B cell (primary cell): ENCODE data around the gene SLC7A6OS. TPM values are rescaled to one million over a fixed set of nuclear protein-coding genes. Genes with fewer than 3 reads are reported as not detected.

Experiments
- ATAC-seq: fragments of 200-7000 bp; cut with Tn5 transposase; one replicate; pipeline ENCODE4 v1.10.0; 2021; ENCODE audit warnings: low read depth, mild to moderate bottlenecking, moderate number of reproducible peaks, moderate library complexity
- CTCF ChIA-PET: fragments of 350-600 bp; sonication (Branson Sonifier 250); formaldehyde crosslinking; loops from one replicate; lab custom pipeline; 2021; ENCODE audit warnings: antibody characterized with exemption, inconsistent platforms; lab: Charles Lee
- POLR2A ChIA-PET: fragments of 350-600 bp; sonication (Branson Sonifier 250); formaldehyde crosslinking; loops from one replicate; lab custom pipeline; 2021; ENCODE audit warnings: antibody characterized with exemption; lab: Charles Lee
- DNase-seq: peaks from one replicate; pipeline ENCODE4 v3.0.0; 2013
- H2AFZ ChIP-seq: 2 replicates; pipeline ENCODE4 v1.6.1; 2012; ENCODE audit warnings: mild to moderate bottlenecking, low read depth, low read length; ENCODE audit not compliant: insufficient read depth, poor library complexity, severe bottlenecking
- H3K27ac ChIP-seq, 2 donors: 1 replicate in 1 of 2; 2 replicates in 1 of 2; pipeline ENCODE4 v1.5.1; 2012 to 2013; ENCODE audit warnings: low read length in 2 of 2, mild to moderate bottlenecking in 2 of 2, moderate library complexity in 1 of 2
- H3K27me3 ChIP-seq, 4 experiments: fragments of 200-600 bp in 1 of 4; sonication (generic) in 1 of 4; replicated peaks in 1 of 4; 1 replicate in 2 of 4; 2 replicates in 2 of 4; pipeline versions ENCODE4 v1.6.1 to v1.7.0; 2013 to 2016; ENCODE audit warnings: low read length in 3 of 4, mild to moderate bottlenecking in 2 of 4, mixed read lengths in 1 of 4, moderate library complexity in 1 of 4; ENCODE audit not compliant: insufficient read depth in 4 of 4, control insufficient read depth in 3 of 4; ENCODE audit errors: control extremely low read depth in 1 of 4
- H3K36me3 ChIP-seq, 2 experiments: replicated peaks in 1 of 2; 1 replicate in 1 of 2; 2 replicates in 1 of 2; pipeline versions ENCODE4 v1.6.1 to v1.7.1; 2013; ENCODE audit warnings: low read length in 1 of 2; ENCODE audit not compliant: insufficient read depth in 2 of 2, control insufficient read depth in 1 of 2; ENCODE audit errors: control extremely low read depth in 1 of 2, extremely low read depth in 1 of 2
- H3K4me1 ChIP-seq, 2 donors: fragments of 200-600 bp in 1 of 2; sonication (generic) in 1 of 2; 1 replicate in 1 of 2; 2 replicates in 1 of 2; pipeline versions ENCODE4 v1.5.1 to v1.6.1; 2013 to 2017; ENCODE audit warnings: low read length in 2 of 2; ENCODE audit not compliant: control insufficient read depth in 2 of 2, insufficient read depth in 2 of 2
- H3K4me2 ChIP-seq: replicated peaks from 2 replicates; pipeline ENCODE3; 2012; ENCODE audit warnings: mild to moderate bottlenecking, low read depth, low read length; ENCODE audit not compliant: poor library complexity, severe bottlenecking
- H3K4me3 ChIP-seq, 5 experiments: fragments of 200-600 bp in 1 of 5; sonication (generic) in 1 of 5; 1 replicate in 3 of 5; 2 replicates in 2 of 5; pipeline versions ENCODE4 v1.5.1 to v1.7.0; 2011 to 2016; ENCODE audit warnings: low read length in 4 of 5, mild to moderate bottlenecking in 4 of 5, low read depth in 2 of 5, control low read depth in 1 of 5, moderate library complexity in 1 of 5; ENCODE audit not compliant: insufficient read depth in 1 of 5; ENCODE audit errors: control extremely low read depth in 1 of 5, extremely low read depth in 1 of 5
- H3K79me2 ChIP-seq: fragments of 200-600 bp; sonication (generic); one replicate; pipeline ENCODE4 v1.6.0; 2016; ENCODE audit warnings: low read length; ENCODE audit not compliant: control insufficient read depth, insufficient read depth
- H3K9ac ChIP-seq: fragments of 200-600 bp; sonication (generic); 2 replicates; pipeline ENCODE4 v1.6.1; 2017; ENCODE audit warnings: mild to moderate bottlenecking, low read length, moderate library complexity
- H3K9me3 ChIP-seq, 3 donors: one replicate each; pipeline versions ENCODE4 v1.6.1 to v1.7.1; 2013; ENCODE audit warnings: low read length in 2 of 3; ENCODE audit not compliant: control insufficient read depth in 2 of 3, insufficient read depth in 1 of 3; ENCODE audit errors: control extremely low read depth in 1 of 3
- H4K20me1 ChIP-seq: 2 replicates; pipeline ENCODE4 v1.6.0; 2012; ENCODE audit warnings: mild to moderate bottlenecking, low read length; ENCODE audit not compliant: insufficient read depth, control insufficient read depth, poor library complexity, severe bottlenecking
- H3K27ac Mint-ChIP-seq: one replicate; pipeline ENCODE4 v1.8.0; 2021; ENCODE audit warnings: mixed read lengths
- H3K27me3 Mint-ChIP-seq: one replicate; pipeline ENCODE4 v1.8.0; 2021; ENCODE audit warnings: mixed read lengths
- H3K4me1 Mint-ChIP-seq: one replicate; pipeline ENCODE4 v1.8.0; 2021; ENCODE audit warnings: mixed read lengths
- H3K4me3 Mint-ChIP-seq: one replicate; pipeline ENCODE4 v1.8.0; 2021; ENCODE audit warnings: mixed read lengths
- H3K9me3 Mint-ChIP-seq: one replicate; pipeline ENCODE4 v1.8.0; 2022; ENCODE audit warnings: mixed read lengths; ENCODE audit not compliant: insufficient read depth
- CTCF ChIP-seq: fragments of 200-600 bp; IDR thresholded peaks from one replicate; pipeline ENCODE4 v1.8.0; 2022; ENCODE audit warnings: antibody characterized with exemption, mild to moderate bottlenecking
- EZH2 ChIP-seq: IDR thresholded peaks from 2 replicates; pipeline ENCODE4 v1.6.1; 2012; ENCODE audit warnings: borderline replicate concordance, low read depth, mild to moderate bottlenecking, moderate library complexity, low read length; ENCODE audit not compliant: insufficient read depth, poor library complexity, severe bottlenecking
- WGBS: methylation state at CpG from one replicate; pipeline ENCODE4 v1.1.5; 2013; ENCODE audit warnings: missing lambda C conversion rate; ENCODE audit not compliant: insufficient coverage; 5-methylcytosine and 5-hydroxymethylcytosine counted together
- intact Hi-C: fragments of 100-400 bp; cut with micrococcal nuclease; formaldehyde crosslinking; loops from one replicate; pipeline ENCODE4 v1.10.0; 2022
- polyA plus RNA-seq: library from polyadenylated mRNA; depleted of rRNA; stranded (reverse); fragments of >200 nt; gene quantifications from 2 replicates; pipeline ENCODE4 v1.2.3, GENCODE V29; 2012
- total RNA-seq, 2 donors: library from RNA; stranded (reverse); fragments of 120-200 nt in 1 of 2; gene quantifications; 1 replicate in 1 of 2; 2 replicates in 1 of 2; pipeline versions ENCODE4 v1.2.3 to v1.2.4, GENCODE V29; 2013 to 2022

The SLC7A6OS gene
- total and polyA plus RNA-seq, 2 donors (not counting 1 experiment from before 2014, with no cell fraction given) = 9.9 to 54.1 TPM

GRCh38 chr16:68283346-68283745 lies 27.4 kb downstream of the SLC7A6OS start:
- Histone ChIP-seq H3K4me1 (peaks cover 69 to 83% of the 10 kb centered on the region in 2 donors), H2AFZ (peak overlapping the region; percentile 23), H3K27ac (peak overlapping the region; percentile 78 to 92), H4K20me1 (no peaks in the 10 kb centered on the region), H3K27me3 (no peaks in the 10 kb centered on the region), H3K9ac (peak overlapping the region; percentile 38), H3K9me3 (no peaks in the 10 kb centered on the region), H3K4me2 (peak overlapping the region; percentile 75), H3K79me2 (peaks cover 71% of the 10 kb centered on the region), H3K4me3 (peak overlapping the region in 2 of 5 experiments; percentile 34 to 60), H3K36me3 (peaks cover 0 to 30% of the 10 kb centered on the region in 2 experiments)
- Mint-ChIP-seq H3K9me3 (no peaks in the 10 kb centered on the region), H3K4me3 (peak overlapping the region; percentile 56), H3K27ac (peak overlapping the region; percentile 84), H3K27me3 (no peaks in the 10 kb centered on the region), H3K4me1 (peaks cover 75% of the 10 kb centered on the region)
- ChIA-PET POLR2A (interaction anchor here (1.7 to 3.9 kb wide), 2 partner anchors 19 to 27 kb away, joined by 6 to 38 read pairs; partner anchors contain the start of genes PRMT7, SLC7A6 and SLC7A6OS), CTCF (interaction anchor here (0.6 to 10.2 kb wide), 8 partner anchors 9 to 45 kb away, joined by 3 to 289 read pairs (median 6); partner anchors contain the start of genes PRMT7, SLC7A6 and SLC7A6OS)
- TF ChIP-seq EZH2 = no peak
- TF ChIP-seq CTCF = no peak
- peak; percentile 54 for DNase-seq
- ATAC-seq = no peak
- 0% methylated on average over 1 of the region's 5 CpGs for WGBS
- intact Hi-C loops = no loop called here

- Histone ChIP-seq H3K36me3 (peaks cover 0 to 24% of the 10 kb centered on the region in 2 experiments), H2AFZ (no peak overlapping the region), H3K4me3 (no peak overlapping the region), H3K27ac (peak overlapping the region in 1 of 2 donors; percentile 92), H3K9me3 (no peaks in the 10 kb centered on the region), H3K79me2 (peaks cover 67% of the 10 kb centered on the region), H3K27me3 (no peaks in the 10 kb centered on the region), H4K20me1 (no peaks in the 10 kb centered on the region), H3K4me1 (peaks cover 56 to 70% of the 10 kb centered on the region in 2 donors), H3K9ac (no peak overlapping the region), H3K4me2 (no peak overlapping the region)
- Mint-ChIP-seq H3K27ac (peak overlapping the region; percentile 84), H3K27me3 (no peaks in the 10 kb centered on the region), H3K4me3 (peak overlapping the region; percentile 14), H3K9me3 (no peaks in the 10 kb centered on the region), H3K4me1 (peaks cover 62% of the 10 kb centered on the region)
- ATAC-seq = no peak
- intact Hi-C loops = no loop called here
- WGBS = 100% methylated on average over 2 of the region's 4 CpGs
- ChIA-PET CTCF (interaction anchor here (3.7 kb wide), 1 partner anchor 20 kb away, joined by 18 read pairs; no protein-coding TSS in a partner anchor), POLR2A (no interaction called here)
- DNase-seq = no peak
- no peak for TF ChIP-seq EZH2
- TF ChIP-seq CTCF = no peak
Measured at GRCh38 chr16:68282064-68282452, 28.7 kb downstream of the SLC7A6OS start.
